CD14-positive monocyte (primary cell): ENCODE results near the gene HIVEP3. TPM values are rescaled to one million over a fixed set of nuclear protein-coding genes. Genes with fewer than 3 reads are reported as not detected.

ENCODE experiments used
- DNase-seq, 3 donors: peaks; one replicate each; pipeline ENCODE4 v3.0.0-alpha.2; 2011 to 2022
- H2AFZ ChIP-seq: 2 replicates; pipeline ENCODE4 v1.6.0; 2012; ENCODE audit warnings: mild to moderate bottlenecking, low read depth, low read length, inconsistent platforms; ENCODE audit not compliant: insufficient read depth, poor library complexity, severe bottlenecking
- H3K27ac ChIP-seq, 2 donors: 1 replicate in 1 of 2; 2 replicates in 1 of 2; pipeline ENCODE4 v1.5.1; 2012 to 2013; ENCODE audit warnings: low read length in 2 of 2, control low read depth in 1 of 2, inconsistent platforms in 1 of 2, low read depth in 1 of 2, mild to moderate bottlenecking in 1 of 2
- H3K27me3 ChIP-seq, 2 donors: one replicate each; pipeline versions ENCODE4 v1.6.0 to v1.6.1; 2011 to 2013; ENCODE audit warnings: low read length in 2 of 2; ENCODE audit not compliant: control insufficient read depth in 2 of 2, insufficient read depth in 2 of 2
- H3K36me3 ChIP-seq, 2 donors: replicated peaks in 1 of 2; 1 replicate in 1 of 2; 2 replicates in 1 of 2; pipeline versions ENCODE4 v1.5.1 to v1.6.1; 2012 to 2013; ENCODE audit warnings: low read length in 2 of 2, control low read depth in 1 of 2, inconsistent platforms in 1 of 2, mild to moderate bottlenecking in 1 of 2; ENCODE audit not compliant: insufficient read depth in 2 of 2, control insufficient read depth in 1 of 2
- H3K4me1 ChIP-seq, 2 donors: 1 replicate in 1 of 2; 2 replicates in 1 of 2; pipeline versions ENCODE4 v1.5.1 to v1.6.1; 2012 to 2013; ENCODE audit warnings: low read length in 2 of 2, control low read depth in 1 of 2, inconsistent platforms in 1 of 2, mild to moderate bottlenecking in 1 of 2, moderate library complexity in 1 of 2; ENCODE audit not compliant: insufficient read depth in 2 of 2, control insufficient read depth in 1 of 2
- H3K4me2 ChIP-seq: replicated peaks from 2 replicates; pipeline ENCODE3; 2012; ENCODE audit warnings: low read length, moderate library complexity, mild to moderate bottlenecking; ENCODE audit not compliant: poor library complexity, severe bottlenecking; ENCODE audit errors: extremely low read depth
- H3K4me3 ChIP-seq, 3 experiments: fragments of 200-600 bp in 1 of 3; sonication (generic) in 1 of 3; replicated peaks in 1 of 3; 1 replicate in 2 of 3; 2 replicates in 1 of 3; pipeline ENCODE4 v1.5.1; 2011 to 2013; ENCODE audit warnings: low read length in 3 of 3, mild to moderate bottlenecking in 3 of 3, control low read depth in 2 of 3, low read depth in 2 of 3, inconsistent platforms in 1 of 3, moderate library complexity in 1 of 3
- H3K79me2 ChIP-seq: 2 replicates; pipeline ENCODE4 v1.6.0; 2012; ENCODE audit warnings: mild to moderate bottlenecking, control low read depth, inconsistent platforms, low read length, moderate library complexity; ENCODE audit not compliant: insufficient read depth
- H3K9ac ChIP-seq: 2 replicates; pipeline ENCODE4 v1.6.0; 2017; ENCODE audit warnings: low read length, mild to moderate bottlenecking; ENCODE audit not compliant: insufficient read depth, poor library complexity, severe bottlenecking
- H3K9me3 ChIP-seq, 2 donors: replicated peaks in 1 of 2; 1 replicate in 1 of 2; 2 replicates in 1 of 2; pipeline versions ENCODE4 v1.5.1 to v1.6.1; 2012 to 2013; ENCODE audit warnings: low read length in 2 of 2, control low read depth in 1 of 2; ENCODE audit not compliant: control insufficient read depth in 1 of 2, insufficient read depth in 1 of 2
- H4K20me1 ChIP-seq: 2 replicates; pipeline ENCODE4 v1.6.0; 2012; ENCODE audit warnings: mild to moderate bottlenecking, low read length, control low read depth, moderate library complexity; ENCODE audit not compliant: insufficient read depth
- H3K27ac Mint-ChIP-seq, 7 donors: one replicate each; pipeline ENCODE4 v1.8.0; 2020; ENCODE audit warnings: mild to moderate bottlenecking in 7 of 7, mixed read lengths in 7 of 7, moderate library complexity in 6 of 7, inconsistent platforms in 2 of 7
- H3K27me3 Mint-ChIP-seq, 3 donors: one replicate each; pipeline ENCODE4 v1.8.0; 2021 to 2022; ENCODE audit warnings: low read depth in 3 of 3, mild to moderate bottlenecking in 3 of 3, mixed read lengths in 3 of 3, moderate library complexity in 3 of 3, inconsistent platforms in 1 of 3
- H3K36me3 Mint-ChIP-seq, 2 donors: one replicate each; pipeline ENCODE4 v1.8.0; 2020; ENCODE audit warnings: mixed read lengths in 2 of 2, inconsistent platforms in 1 of 2, mild to moderate bottlenecking in 1 of 2
- H3K4me1 Mint-ChIP-seq: one replicate; pipeline ENCODE4 v1.8.0; 2020; ENCODE audit warnings: mild to moderate bottlenecking, mixed read lengths
- H3K4me3 Mint-ChIP-seq, 2 donors: one replicate each; pipeline ENCODE4 v1.8.0; 2020; ENCODE audit warnings: mild to moderate bottlenecking in 2 of 2, mixed read lengths in 2 of 2, moderate library complexity in 1 of 2
- H3K9me3 Mint-ChIP-seq, 7 donors: one replicate each; pipeline ENCODE4 v1.8.0; 2020 to 2022; ENCODE audit warnings: mixed read lengths in 7 of 7, mild to moderate bottlenecking in 6 of 7, moderate library complexity in 6 of 7, inconsistent platforms in 2 of 7
- CTCF ChIP-seq: fragments of 200-600 bp; IDR thresholded peaks from one replicate; pipeline ENCODE4 v1.8.0; 2022; ENCODE audit warnings: antibody characterized with exemption, mild to moderate bottlenecking
- WGBS: methylation state at CpG from one replicate; pipeline ENCODE4 v1.1.5; 2013; ENCODE audit warnings: missing lambda C conversion rate; ENCODE audit not compliant: insufficient coverage; 5-methylcytosine and 5-hydroxymethylcytosine counted together
- intact Hi-C, 2 donors: fragments of 100-400 bp; cut with micrococcal nuclease; formaldehyde crosslinking; loops; one replicate each; pipeline versions ENCODE4 v1.15.0 to v1.15.1; 2023
- polyA plus RNA-seq, 3 donors: library from polyadenylated mRNA; depleted of rRNA in 1 of 3; unstranded in 2 of 3; stranded (reverse) in 1 of 3; fragments of 300-500 nt in 2 of 3; fragments of >200 nt in 1 of 3; fragmentation: Illumina TruSeq in 2 of 3; gene quantifications; 1 replicate in 2 of 3; 2 replicates in 1 of 3; pipeline ENCODE4 v1.2.3, GENCODE V29; 2012 to 2021

Gene HIVEP3
- polyA plus RNA-seq, 3 donors, result 1.2 to 3.7 (median 1.8) TPM

GRCh38 chr1:41568204-41568603, 350.5 kb downstream of the HIVEP3 start:
- 93% methylated on average over 9 of the region's 9 CpGs for WGBS
- H3K9me3 ChIP-seq, result no peaks in the 10 kb centered on the region
- no peak for DNase-seq
- H3K4me3 ChIP-seq, result no peak overlapping the region
- Mint-ChIP-seq H3K27ac (no peak overlapping the region), H3K9me3 (no peaks in the 10 kb centered on the region), H3K4me1 (no peaks in the 10 kb centered on the region), H3K4me3 (no peak overlapping the region), H3K36me3 (peaks cover 39 to 61% of the 10 kb centered on the region in 2 donors), H3K27me3 (peaks cover 0 to 5% (median 3%) of the 10 kb centered on the region in 3 donors)
- no peaks in the 10 kb centered on the region for H3K27me3 ChIP-seq
- no peak overlapping the region for H3K9ac ChIP-seq
- intact Hi-C loops, result no loop called here
- H3K79me2 ChIP-seq, result no peaks in the 10 kb centered on the region
- H3K4me2 ChIP-seq, result no peak overlapping the region
- H3K4me1 ChIP-seq, result no peaks in the 10 kb centered on the region
- peaks cover 41% of the 10 kb centered on the region for H4K20me1 ChIP-seq
- H3K36me3 ChIP-seq, result peaks cover 0 to 44% of the 10 kb centered on the region in 2 donors
- H2AFZ ChIP-seq, result no peak overlapping the region
- no peak overlapping the region for H3K27ac ChIP-seq
- TF ChIP-seq CTCF, result no peak

GRCh38 chr1:41566969-41567368, 351.8 kb downstream of the HIVEP3 start:
- Histone ChIP-seq H3K79me2 (no peaks in the 10 kb centered on the region), H3K4me3 (no peak overlapping the region), H3K9ac (no peak overlapping the region), H4K20me1 (peaks cover 38% of the 10 kb centered on the region), H3K4me1 (no peaks in the 10 kb centered on the region), H3K4me2 (no peak overlapping the region), H3K9me3 (no peaks in the 10 kb centered on the region), H2AFZ (no peak overlapping the region), H3K27ac (no peak overlapping the region), H3K27me3 (no peaks in the 10 kb centered on the region), H3K36me3 (peaks cover 0 to 43% of the 10 kb centered on the region in 2 donors)
- H3K4me1 Mint-ChIP-seq, result no peaks in the 10 kb centered on the region
- no peak for DNase-seq
- intact Hi-C loops, result no loop called here
- no peaks in the 10 kb centered on the region for H3K9me3 Mint-ChIP-seq
- peaks cover 0 to 3% (median 2%) of the 10 kb centered on the region in 3 donors for H3K27me3 Mint-ChIP-seq
- no peak overlapping the region for H3K4me3 Mint-ChIP-seq
- peak overlapping the region in 1 of 7 donors; percentile 7 for H3K27ac Mint-ChIP-seq
- H3K36me3 Mint-ChIP-seq, result peaks cover 33 to 50% of the 10 kb centered on the region in 2 donors
- TF ChIP-seq CTCF, result no peak
- WGBS, result 100% methylated on average over 1 of the region's 2 CpGs
